Erythroblast (primary cell): ENCODE results near the gene GCK.

Source experiments
- GATA1 ChIP-seq: IDR thresholded peaks from 2 replicates; pipeline ENCODE4 v1.6.1; 2011; ENCODE audit warnings: low read depth, mild to moderate bottlenecking, control low read depth, low read length, moderate library complexity
- POLR2A ChIP-seq: IDR thresholded peaks from 2 replicates; pipeline ENCODE4 v1.6.1; 2011; ENCODE audit warnings: mild to moderate bottlenecking, low read length

DNA sequence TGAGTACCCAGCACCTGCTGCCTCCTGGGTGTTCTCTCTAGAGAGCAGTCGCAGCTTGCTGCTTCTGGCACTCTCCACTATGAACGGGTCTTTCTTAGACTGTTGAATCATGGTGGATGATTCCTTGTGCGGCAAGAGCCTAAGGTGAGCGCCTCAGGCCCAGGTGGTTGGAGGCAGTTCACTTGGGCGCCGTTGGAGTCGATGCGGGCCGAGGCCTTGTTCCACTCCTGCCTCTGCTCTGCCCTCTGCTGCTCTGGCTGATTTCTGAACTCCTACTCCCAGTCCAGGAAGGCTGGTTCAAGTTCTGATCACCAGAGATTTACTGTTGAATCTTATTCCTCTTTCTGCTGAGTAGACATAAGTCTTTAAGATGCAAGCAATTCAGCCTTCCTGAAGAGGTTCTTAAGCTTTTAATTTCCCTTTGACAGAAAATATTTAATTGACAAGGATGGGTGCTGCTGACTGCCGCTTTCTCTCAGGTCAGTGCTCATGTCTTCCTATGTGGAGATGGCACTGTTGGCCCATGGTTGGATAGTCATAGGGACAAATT lies 22.0 kb upstream of the GCK start:
- no peak for TF ChIP-seq POLR2A
- TF ChIP-seq GATA1 = no peak
